ENCODE data around the gene EPHA5.

DNA sequence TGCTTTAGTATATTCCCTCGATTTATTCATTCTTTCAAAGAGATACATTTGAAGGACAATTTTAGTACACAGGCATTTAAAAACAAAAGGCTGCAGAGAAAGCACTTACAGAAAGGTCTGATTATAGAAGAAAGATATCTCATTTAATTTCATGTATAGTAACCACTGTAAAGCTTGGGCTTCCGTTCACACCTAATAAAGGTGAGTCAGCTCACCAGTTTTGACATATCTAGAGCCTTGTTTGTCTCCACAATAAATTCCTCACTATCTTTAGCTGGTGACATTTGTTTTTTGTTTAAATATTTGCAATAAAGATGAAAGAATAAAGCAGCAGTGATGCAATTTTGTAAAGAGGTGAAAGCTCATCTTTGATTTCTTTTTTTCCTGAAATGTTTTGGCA is 1.1 kb upstream of the EPHA5 start:
- TF ChIP-seq, protein P1, sequence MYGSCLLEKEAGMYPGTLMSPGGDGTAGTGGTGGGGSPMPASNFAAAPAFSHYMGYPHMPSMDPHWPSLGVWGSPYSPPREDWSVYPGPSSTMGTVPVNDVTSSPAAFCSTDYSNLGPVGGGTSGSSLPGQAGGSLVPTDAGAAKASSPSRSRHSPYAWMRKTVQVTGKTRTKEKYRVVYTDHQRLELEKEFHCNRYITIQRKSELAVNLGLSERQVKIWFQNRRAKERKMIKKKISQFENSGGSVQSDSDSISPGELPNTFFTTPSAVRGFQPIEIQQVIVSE (CRISPR knock-in tag; IDR thresholded peaks at IDR 0.05; ENCODE audit: borderline replicate concordance), result no peak
- TF ChIP-seq, protein P2, sequence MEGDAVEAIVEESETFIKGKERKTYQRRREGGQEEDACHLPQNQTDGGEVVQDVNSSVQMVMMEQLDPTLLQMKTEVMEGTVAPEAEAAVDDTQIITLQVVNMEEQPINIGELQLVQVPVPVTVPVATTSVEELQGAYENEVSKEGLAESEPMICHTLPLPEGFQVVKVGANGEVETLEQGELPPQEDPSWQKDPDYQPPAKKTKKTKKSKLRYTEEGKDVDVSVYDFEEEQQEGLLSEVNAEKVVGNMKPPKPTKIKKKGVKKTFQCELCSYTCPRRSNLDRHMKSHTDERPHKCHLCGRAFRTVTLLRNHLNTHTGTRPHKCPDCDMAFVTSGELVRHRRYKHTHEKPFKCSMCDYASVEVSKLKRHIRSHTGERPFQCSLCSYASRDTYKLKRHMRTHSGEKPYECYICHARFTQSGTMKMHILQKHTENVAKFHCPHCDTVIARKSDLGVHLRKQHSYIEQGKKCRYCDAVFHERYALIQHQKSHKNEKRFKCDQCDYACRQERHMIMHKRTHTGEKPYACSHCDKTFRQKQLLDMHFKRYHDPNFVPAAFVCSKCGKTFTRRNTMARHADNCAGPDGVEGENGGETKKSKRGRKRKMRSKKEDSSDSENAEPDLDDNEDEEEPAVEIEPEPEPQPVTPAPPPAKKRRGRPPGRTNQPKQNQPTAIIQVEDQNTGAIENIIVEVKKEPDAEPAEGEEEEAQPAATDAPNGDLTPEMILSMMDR (IDR thresholded peaks at IDR 0.05), result no peak

Data from WTC11 (cell line).